GM19351 (cell line): Measurements from ENCODE around the gene GLB1L.

Experiments
- ATAC-seq: cut with Tn5 transposase; IDR thresholded peaks from one replicate; pipeline ENCODE4 v1.9.1; 2021; ENCODE audit warnings: mild to moderate bottlenecking, moderate library complexity; ENCODE audit not compliant: unreplicated experiment

GLB1L gene

GRCh38 chr2:219253753-219254589 lies 8.7 kb upstream of the GLB1L start, which contains the start of gene TUBA4A:
Gene TUBA4A (minus strand): TSS chr2:219253918. CDS start chr2:219253858, 60 bp downstream.
- peak; percentile 56 for ATAC-seq

DNA sequence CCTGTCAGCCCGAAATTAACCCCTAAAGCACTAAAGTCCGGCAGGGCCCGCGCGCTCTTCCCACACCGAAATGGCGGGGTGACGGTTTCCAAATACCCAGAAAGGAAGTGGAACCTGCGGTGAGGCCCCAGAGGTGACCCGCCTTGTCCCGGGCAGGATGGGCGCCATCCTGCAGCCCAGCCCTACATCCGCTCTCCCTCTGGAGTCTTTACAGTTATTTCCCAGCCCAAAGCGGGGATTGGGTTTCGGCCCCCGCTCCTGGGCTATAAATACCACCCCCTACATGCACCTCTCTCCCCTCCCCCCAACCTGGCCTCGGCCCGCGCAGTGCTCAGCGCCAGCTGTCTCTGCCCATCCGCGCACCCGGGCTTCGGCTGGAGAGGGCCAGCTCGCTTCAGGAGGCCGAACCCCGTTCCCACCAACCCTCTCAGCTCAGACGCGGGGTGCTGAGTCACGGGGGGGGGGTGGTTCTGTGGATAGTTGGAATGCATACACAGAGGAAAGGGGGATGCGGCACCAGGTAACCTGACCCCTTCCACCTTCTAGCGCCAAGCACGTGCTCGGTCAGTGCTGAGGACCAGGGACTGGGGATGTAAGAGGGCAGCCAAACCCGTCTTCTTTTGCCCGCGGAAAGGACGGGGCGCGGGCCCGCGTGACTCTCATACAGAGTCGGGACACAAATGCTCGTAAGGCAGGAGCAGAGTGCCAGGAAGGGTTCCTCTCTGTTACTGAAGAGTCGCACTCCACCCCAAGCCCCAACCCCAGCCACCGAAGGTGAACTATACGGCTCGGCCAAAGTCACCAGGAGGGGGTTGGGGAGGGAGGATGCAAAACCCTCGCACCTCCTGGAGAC lies 7.9 kb upstream of the GLB1L start, which contains the start of gene TUBA4B:
Gene TUBA4B (plus strand): TSS at position 344 of the 853 bp plus-strand sequence. CDS start 165 bp downstream, at position 509.
- ATAC-seq, result peak; percentile 20

GRCh38 chr2:219252570-219252899 lies 7.3 kb upstream of the GLB1L start:
- ATAC-seq, result no peak

DNA sequence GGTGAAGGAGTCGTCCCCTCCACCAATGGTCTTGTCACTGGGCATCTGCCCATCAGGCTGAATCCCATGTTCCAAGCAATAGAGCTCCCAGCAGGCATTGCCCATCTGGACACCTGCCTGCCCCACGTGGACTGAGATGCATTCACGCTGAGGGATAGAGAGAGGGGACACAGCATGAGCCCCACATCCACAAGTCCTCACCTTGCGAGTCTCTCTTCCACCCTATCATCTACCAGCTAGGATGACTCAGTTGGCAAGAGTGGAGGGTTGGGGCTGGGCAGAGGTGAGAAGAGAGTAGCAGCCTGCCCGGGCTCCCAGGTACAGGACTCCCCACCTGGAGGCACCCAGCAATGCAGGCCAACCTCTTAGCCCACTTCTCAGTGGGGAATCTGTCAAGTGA lies 6.8 kb upstream of the GLB1L start:
- no peak for ATAC-seq

- no peak for ATAC-seq
Measured at GRCh38 chr2:219251656-219252055, 6.4 kb upstream of the GLB1L start.

- no peak for ATAC-seq
Measured at GRCh38 chr2:219250049-219250781, 5.0 kb upstream of the GLB1L start.

- no peak for ATAC-seq
Measured at GRCh38 chr2:219249203-219249980, 4.1 kb upstream of the GLB1L start.

GRCh38 chr2:219248845-219249202 lies 3.6 kb upstream of the GLB1L start:
- ATAC-seq, result no peak

- no peak for ATAC-seq
Measured at GRCh38 chr2:219247678-219248642, 2.7 kb upstream of the GLB1L start.

- no peak for ATAC-seq
Measured at GRCh38 chr2:219246559-219246958, 1.3 kb upstream of the GLB1L start.

GRCh38 chr2:219245899-219246230 lies 621 bp upstream of the GLB1L start:
- ATAC-seq, result no peak

GRCh38 chr2:219244789-219245147 lies 476 bp downstream of the GLB1L start:
- ATAC-seq, result no peak

DNA sequence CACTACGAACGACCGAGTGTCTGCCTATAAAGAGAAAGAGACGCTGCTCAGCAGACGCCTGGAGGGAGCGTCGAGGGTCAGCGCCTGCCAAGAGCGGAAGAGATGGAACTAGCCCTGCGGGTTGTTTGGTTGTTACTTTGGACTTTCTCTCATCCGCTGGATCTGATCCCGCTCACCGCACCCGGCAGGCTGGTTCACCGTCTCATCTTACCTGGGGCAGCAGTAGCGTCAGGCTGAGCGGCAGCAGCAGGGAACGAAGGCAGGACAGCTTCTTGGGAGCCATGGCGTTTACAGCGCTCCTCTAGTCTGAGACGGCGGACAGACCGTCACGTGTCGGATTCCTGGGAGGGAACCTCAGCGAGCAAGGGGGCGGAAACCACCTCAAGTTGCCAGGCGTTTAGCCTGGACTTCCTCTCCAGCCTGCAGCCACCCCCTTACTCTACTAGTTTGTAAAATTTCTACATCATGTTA lies 1.9 kb downstream of the GLB1L start:
- no peak for ATAC-seq

DNA sequence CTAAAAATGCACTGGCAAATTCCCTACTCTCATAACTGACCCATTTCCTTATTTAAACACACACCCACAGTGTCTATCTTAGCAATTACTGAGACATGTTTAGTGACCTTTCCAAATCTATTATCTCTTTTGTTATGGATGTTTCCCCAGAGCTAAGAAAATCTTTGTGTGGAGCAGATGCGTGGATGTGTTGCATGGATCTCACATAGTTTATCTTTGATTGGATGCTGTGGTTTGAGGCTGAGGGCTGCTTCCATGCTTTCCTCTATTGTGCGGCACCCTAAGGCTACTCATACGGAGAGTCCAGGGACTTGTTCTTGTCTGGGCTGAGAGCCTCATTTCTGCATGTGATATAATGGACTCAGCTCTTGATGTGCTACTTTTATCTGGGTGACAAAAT lies 10.9 kb downstream of the GLB1L start:
- no peak for ATAC-seq

DNA sequence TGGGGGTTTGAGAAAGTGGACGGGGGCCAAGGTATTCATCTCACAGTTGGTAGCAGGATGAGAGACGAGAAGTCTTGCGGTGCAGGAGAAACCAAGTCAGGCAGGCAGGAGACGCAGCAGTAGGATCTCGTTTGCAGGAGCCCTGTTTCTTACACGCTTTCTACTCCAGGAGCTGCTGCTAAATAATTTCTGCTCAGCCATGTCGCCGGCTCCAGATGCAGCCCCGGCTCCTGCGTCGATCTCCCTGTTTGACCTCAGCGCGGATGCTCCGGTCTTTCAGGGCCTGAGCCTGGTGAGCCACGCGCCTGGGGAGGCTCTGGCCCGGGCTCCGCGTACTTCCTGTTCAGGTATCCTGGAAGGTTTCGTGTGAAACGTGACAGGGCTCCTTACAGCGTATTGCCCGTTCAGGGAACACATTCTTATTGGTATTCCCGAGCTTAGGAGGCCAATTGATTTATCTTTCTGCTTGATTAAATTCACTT lies 15.1 kb downstream of the GLB1L start:
- ATAC-seq, result peak; percentile 22

DNA sequence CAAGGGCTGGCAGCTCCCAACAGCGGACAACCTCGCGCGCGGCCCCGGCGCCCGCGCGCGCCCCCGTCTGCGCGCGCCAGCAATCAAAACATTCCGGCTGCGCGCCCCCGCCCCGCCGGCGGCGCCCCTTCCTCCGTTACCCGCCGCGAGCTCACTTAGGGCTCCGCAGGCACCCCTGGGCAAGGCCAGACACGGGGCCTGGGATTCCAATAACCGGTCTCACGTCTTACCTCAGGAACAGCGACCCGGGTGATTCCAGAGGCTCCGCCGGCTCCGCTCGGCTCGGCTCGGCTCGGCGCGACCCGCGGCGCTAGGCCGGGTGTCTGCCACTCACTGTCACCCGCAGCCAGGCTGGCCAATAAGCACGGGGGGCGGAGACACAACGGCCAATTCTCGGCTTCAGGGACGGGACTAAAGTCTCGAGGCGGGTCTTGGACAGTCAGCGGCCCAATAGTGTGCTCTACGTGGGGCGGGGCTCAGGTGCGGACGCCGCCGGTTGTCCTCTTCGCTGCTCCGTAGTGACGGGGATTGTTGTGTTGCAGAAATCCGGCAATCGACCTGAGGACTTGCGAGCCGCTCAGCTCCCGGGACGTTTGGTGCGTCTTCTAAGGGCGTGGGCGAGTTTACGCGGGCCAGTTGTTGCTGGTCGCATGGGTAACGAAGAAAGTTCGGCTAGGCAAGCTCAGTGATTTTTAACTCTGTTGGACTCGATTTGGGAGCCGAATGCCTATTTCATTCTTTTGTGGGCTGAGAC lies 15.8 kb downstream of the GLB1L start, which contains the start of the genes ANKZF1 and ATG9A:
Gene ANKZF1 (plus strand): TSS at position 502 of the 754 bp plus-strand sequence. CDS start 452 bp downstream, outside the sequence.
Gene ATG9A (minus strand): TSS at position 332 of the 754 bp plus-strand sequence. CDS start 1,612 bp downstream, outside the sequence.
- ATAC-seq, result peak; percentile 95

DNA sequence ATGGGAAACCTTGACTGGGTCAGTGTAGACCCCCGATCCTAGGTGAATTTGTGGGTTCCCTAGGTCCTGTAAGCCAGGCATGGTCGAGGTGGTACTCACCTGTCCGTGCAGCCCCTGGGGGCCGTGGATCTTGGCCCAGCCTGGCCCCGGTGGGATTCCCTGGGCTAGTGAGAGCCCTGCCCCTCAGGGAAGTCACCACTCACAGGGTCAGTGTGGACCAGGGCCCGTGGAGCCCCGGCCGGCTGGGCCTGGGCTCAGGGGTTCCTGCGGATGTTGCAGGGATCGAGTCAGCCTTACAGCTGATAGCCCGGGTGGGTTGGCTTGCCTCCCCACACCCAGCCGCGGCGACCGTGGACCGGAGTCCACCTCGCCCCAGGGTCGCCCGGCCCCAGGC lies 16.3 kb downstream of the GLB1L start:
- ATAC-seq, result peak; percentile 6
